ENCODE results near the gene BEAN1. TPM values are rescaled to one million over a fixed set of nuclear protein-coding genes. Genes with fewer than 3 reads are reported as not detected.
A peak's percentile ranks its signal among the peaks of the same experiment; 100 is the strongest.

BEAN1 gene
- total RNA-seq, 1 donor from 2014 or later: 0.34 TPM

DNA sequence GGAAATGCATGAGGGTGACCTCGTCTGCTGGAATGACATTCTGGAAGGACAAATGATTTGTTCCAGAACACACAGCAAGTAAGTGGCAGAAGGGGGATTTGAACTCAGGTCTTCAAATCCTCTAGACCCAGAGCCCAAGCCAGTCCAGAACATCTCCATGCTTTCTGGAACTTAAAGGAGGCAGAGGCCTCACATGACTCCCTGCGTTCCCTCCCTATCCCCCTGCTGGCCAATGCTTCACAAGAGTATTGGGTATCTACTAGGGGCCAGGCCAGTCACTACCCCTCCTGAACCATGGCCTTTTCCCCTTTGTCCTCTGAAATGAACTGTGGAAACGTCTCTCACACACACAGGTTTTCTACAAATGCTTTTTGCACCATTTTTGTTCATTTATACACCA lies 7.6 kb upstream of the BEAN1 start:
- no peak for DNase-seq

GRCh38 chr16:66420396-66420795 lies 6.7 kb upstream of the BEAN1 start:
- no peak for DNase-seq

- no peak for DNase-seq
Measured at GRCh38 chr16:66421891-66422290, 5.2 kb upstream of the BEAN1 start.

- no peak for DNase-seq
Measured at GRCh38 chr16:66422366-66422765, 4.7 kb upstream of the BEAN1 start.

GRCh38 chr16:66423177-66423576 lies 3.9 kb upstream of the BEAN1 start:
- DNase-seq: no peak

DNA sequence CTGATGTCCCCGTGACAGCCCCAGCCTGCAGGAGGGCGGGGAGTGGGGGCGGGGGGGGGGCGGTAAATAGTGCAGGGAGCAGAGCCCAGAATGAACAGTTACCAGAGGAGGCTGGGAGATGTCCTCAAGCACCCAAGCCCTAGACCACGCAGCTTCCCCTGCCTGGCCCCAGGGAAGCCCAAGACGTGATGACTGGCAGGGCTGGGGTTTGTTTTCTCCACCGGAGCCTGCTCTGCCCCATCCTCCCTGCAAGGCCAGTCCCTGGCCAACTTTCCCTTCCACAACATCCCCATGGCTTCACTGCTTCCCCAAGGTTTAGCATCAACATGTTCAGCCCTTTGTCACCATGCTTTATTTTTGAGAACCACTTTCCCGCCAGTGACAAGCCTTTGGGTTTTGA lies 1.4 kb upstream of the BEAN1 start:
- DNase-seq: no peak

GRCh38 chr16:66426112-66427035 lies 721 bp upstream of the BEAN1 start:
- peak; percentile 20 for DNase-seq

DNA sequence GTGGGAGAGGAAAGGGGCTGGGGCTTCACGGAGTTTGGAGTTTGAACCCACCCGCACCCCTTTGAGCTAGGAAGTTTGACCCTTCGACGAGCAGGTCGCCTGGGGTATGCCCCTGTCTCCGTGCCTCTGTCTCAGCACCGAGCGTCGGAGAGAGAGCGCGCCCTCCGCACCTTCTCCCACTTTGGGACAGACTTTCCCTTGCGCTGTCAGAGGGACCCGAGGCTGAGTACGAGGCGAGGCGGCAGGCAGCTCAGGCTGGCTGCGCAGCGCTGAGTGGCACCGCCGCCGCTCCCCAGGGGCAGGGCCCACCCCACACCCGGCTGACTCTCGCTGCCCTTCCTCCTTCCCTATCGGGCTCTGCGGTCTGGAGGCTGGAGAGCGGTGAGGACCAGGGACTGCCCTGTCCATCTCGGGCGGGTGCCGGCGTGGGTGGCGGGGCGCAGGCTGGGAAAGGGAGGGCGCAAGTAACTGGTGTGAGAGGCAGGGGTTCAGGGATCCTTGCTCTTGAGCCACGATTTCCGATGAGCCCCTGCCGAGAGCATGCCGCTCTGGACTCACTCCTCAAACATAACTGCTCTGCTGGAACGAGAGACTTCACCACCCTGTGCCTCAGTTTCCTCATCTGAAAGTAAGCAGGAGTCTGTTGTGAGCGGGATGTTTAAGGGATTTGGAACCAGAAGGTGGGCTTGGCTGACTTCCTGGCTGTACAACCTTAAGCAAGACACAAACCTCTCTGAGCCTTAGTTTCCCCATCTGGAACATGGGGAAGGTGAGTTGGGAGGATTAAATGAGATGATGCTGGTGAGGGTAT lies 981 bp downstream of the BEAN1 start:
- no peak for DNase-seq

DNA sequence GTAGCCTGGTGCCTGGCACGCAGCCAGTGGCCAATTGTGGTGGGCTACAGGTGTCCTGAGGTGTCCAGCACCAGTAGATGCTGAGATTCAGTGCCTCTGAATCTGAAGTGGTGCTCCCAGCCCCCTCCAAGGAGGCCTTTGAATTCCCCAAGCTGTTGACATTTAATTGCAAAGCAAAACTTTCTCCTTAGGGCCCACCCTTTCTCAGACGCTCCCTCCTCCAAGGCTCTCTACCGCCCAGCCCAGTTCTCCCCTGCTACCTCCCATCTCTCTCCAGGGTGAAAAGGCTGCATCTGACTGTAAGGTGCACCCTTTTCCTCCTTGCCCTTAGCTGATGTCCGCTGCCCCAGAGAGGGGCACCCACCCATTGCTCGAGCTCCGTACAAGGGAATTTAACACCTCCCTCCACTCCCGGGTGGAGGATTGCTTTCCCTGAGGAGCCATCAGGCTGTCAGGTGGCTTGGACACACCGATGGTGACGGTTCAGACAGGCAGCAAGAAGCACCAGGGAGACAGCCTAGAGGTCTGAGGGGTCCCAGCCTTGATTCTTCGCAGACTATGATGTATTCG lies 1.7 kb downstream of the BEAN1 start:
- no peak for DNase-seq

- DNase-seq: no peak
Measured at GRCh38 chr16:66429290-66429962, 2.3 kb downstream of the BEAN1 start.

DNA sequence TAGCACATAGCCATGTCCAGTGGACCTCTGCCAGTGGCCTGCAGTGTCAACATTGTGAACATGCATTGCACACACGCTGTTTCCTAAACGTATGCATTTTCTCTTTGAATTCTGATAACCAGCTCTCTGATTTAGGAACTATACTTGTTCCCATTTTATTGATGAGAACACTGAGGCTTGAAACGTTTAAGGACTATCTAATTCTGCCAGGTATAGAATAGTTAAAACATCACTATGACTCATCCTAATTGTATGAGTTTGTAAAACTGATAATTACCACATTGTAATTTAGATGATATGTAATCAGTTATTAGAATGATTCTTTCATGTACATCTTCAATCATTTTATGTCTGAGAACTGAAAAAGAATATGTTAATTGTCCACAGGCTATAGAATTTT lies 3.1 kb downstream of the BEAN1 start:
- DNase-seq: no peak

- DNase-seq: no peak
Measured at GRCh38 chr16:66431760-66432159, 4.7 kb downstream of the BEAN1 start.

DNA sequence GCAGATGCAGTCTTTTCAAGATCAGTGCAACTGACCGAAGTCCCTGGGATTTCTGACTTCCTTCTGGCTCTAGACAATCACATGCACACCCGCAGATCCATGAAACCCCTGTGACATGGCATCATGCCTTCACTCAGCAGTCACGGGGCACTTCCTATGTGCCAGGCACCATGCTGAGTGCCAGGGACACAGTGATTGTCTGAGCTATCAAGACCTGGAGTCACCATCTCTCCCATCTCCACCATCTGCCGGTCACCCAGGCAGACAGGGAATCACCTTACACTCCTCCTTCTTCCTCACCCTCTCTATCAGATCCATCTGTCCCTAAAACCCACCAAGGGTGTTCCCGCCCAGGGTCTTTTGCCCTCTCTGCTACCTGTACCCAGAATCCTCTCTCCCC lies 5.3 kb downstream of the BEAN1 start:
- DNase-seq: no peak

- no peak for DNase-seq
Measured at GRCh38 chr16:66434619-66435430, 7.7 kb downstream of the BEAN1 start.

- DNase-seq: no peak
Measured at GRCh38 chr16:66435896-66436295, 8.8 kb downstream of the BEAN1 start.

GRCh38 chr16:66437391-66437945 lies 10.4 kb downstream of the BEAN1 start:
- no peak for DNase-seq

GRCh38 chr16:66438536-66438935 lies 11.4 kb downstream of the BEAN1 start:
- DNase-seq: no peak

DNA sequence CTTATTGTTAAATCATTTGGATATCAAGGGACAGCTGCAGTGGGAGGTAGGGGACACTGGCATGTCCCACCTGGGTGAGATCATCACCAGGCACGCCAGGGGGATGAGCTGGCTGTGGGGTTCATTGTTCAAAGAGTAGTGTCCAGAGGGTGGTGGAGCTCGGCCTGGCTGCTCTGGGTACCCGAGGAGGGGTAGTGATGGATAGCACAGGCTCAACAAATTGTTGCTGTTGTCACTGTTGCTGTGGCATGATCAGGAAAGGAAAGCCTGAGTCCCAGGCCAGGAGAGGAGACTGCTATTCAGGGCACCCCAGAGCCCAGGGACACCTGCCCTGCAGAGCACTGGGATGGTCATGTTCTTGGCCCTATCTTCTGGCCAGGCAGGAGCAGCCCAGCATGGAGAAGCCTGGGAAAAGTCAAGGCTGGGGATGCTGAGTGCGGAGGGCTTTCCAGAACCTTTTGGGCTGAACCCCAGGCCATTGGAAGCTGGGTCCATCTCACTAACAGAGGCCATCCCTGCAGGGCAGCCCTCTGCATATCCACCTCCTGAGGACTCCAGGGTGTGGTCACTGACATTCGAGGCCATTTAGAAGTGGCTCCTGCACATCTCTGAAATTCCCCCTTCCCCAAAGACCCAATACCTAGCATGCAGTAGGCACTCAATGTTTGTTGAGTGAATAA lies 12.1 kb downstream of the BEAN1 start:
- no peak for DNase-seq

GRCh38 chr16:66440271-66440802 lies 13.2 kb downstream of the BEAN1 start:
- DNase-seq: no peak

DNA sequence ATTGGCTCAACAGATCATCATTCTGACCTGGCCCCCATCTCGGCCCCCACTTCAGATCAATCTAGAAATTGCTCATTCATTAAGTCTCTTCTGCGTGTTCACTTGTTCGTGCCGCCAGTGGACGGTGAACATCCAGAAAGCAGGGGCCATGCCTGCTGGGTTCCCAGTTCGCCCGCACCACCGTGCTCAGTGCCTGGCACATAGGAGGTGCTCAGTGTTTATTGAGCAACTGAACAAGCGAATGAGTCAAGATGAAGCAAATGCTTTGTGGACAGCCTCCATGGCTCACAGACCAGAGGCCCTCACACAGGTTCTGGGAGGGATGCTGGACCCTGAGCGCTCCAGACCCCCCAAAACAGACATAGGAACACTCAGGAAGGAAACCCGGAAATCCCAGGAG lies 13.9 kb downstream of the BEAN1 start:
- no peak for DNase-seq

Data from dermis blood vessel endothelial cell (primary cell).